GM23338 (cell line): ENCODE measurements around the gene TMEM53. TPM values are rescaled to one million over a fixed set of nuclear protein-coding genes. Genes with fewer than 3 reads are reported as not detected.

ENCODE experiments used
- ATAC-seq: fragments of 200-7000 bp; cut with Tn5 transposase; 3 replicates; pipeline ENCODE4 v1.9.1; 2020
- DNase-seq: peaks from one replicate; pipeline ENCODE4 v3.0.0-alpha.2; 2015; ENCODE audit warnings: low spot score
- H2AFZ ChIP-seq: fragments of 200-600 bp; sonication (generic); 2 replicates; pipeline ENCODE4 v1.8.0; 2016; ENCODE audit warnings: antibody characterized with exemption, mild to moderate bottlenecking, moderate library complexity
- H3F3A ChIP-seq: fragments of 200-600 bp; sonication (generic); replicated peaks from 2 replicates; pipeline ENCODE4 v1.8.0; 2017; ENCODE audit warnings: antibody characterized with exemption, mixed run types, low read depth
- H3K27ac ChIP-seq: fragments of 200-600 bp; sonication (generic); 2 replicates; pipeline ENCODE4 v1.6.1; 2016; ENCODE audit warnings: low read depth
- H3K27me3 ChIP-seq: fragments of 200-600 bp; sonication (generic); 2 replicates; pipeline ENCODE4 v1.8.0; 2016; ENCODE audit warnings: mild to moderate bottlenecking, mixed run types, moderate library complexity; ENCODE audit not compliant: insufficient read depth
- H3K36me3 ChIP-seq: fragments of 200-600 bp; sonication (generic); 2 replicates; pipeline ENCODE4 v1.8.0; 2016; ENCODE audit warnings: mild to moderate bottlenecking; ENCODE audit not compliant: insufficient read depth
- H3K4me1 ChIP-seq: fragments of 200-600 bp; sonication (generic); 2 replicates; pipeline ENCODE4 v1.8.0; 2016; ENCODE audit warnings: mild to moderate bottlenecking, moderate library complexity; ENCODE audit not compliant: insufficient read depth
- H3K4me2 ChIP-seq: fragments of 200-600 bp; sonication (generic); 2 replicates; pipeline ENCODE4 v1.7.1; 2017; ENCODE audit warnings: mixed run types
- H3K4me3 ChIP-seq: fragments of 200-600 bp; sonication (generic); 2 replicates; pipeline ENCODE4 v1.6.1; 2016; ENCODE audit warnings: mixed run types
- H3K79me2 ChIP-seq: fragments of 200-600 bp; sonication (generic); replicated peaks from 2 replicates; pipeline ENCODE4 v1.8.0; 2017; ENCODE audit warnings: mild to moderate bottlenecking; ENCODE audit not compliant: insufficient read depth
- H3K9me2 ChIP-seq: fragments of 200-600 bp; sonication (generic); 2 replicates; pipeline ENCODE4 v1.8.0; 2017; ENCODE audit not compliant: insufficient read depth
- H4K20me1 ChIP-seq: fragments of 200-600 bp; sonication (generic); replicated peaks from 2 replicates; pipeline ENCODE4 v1.8.0; 2017; ENCODE audit warnings: mild to moderate bottlenecking; ENCODE audit not compliant: insufficient read depth
- H3K27ac Mint-ChIP-seq: 2 replicates; pipeline ENCODE4 v1.8.0; 2020; ENCODE audit warnings: inconsistent platforms, mild to moderate bottlenecking, moderate library complexity, mixed read lengths
- H3K27me3 Mint-ChIP-seq: 3 replicates; pipeline ENCODE4 v1.8.0; 2022; ENCODE audit warnings: low read depth, mild to moderate bottlenecking, moderate library complexity, mixed read lengths, inconsistent platforms; ENCODE audit not compliant: insufficient read depth, poor library complexity
- H3K36me3 Mint-ChIP-seq: 3 replicates; pipeline ENCODE4 v1.8.0; 2021; ENCODE audit warnings: low read depth, mild to moderate bottlenecking, inconsistent platforms, moderate library complexity, mixed read lengths
- H3K4me1 Mint-ChIP-seq: 3 replicates; pipeline ENCODE4 v1.8.0; 2020; ENCODE audit warnings: mild to moderate bottlenecking, inconsistent platforms, mixed read lengths
- H3K4me3 Mint-ChIP-seq: 3 replicates; pipeline ENCODE4 v1.8.0; 2021; ENCODE audit warnings: moderate library complexity, mild to moderate bottlenecking, inconsistent platforms, mixed read lengths
- H3K9me3 Mint-ChIP-seq: 3 replicates; pipeline ENCODE4 v1.8.0; 2020; ENCODE audit warnings: moderate library complexity, mild to moderate bottlenecking, inconsistent platforms, mixed read lengths
- CTCF ChIP-seq, 2 experiments: fragments of 200-600 bp in 1 of 2; sonication (generic) in 1 of 2; conservative IDR thresholded peaks; 2 replicates each; pipeline versions ENCODE4 v1.5.1 to v1.6.1; 2016 to 2017; ENCODE audit warnings: antibody characterized with exemption in 2 of 2, low read depth in 2 of 2, mild to moderate bottlenecking in 2 of 2, moderate library complexity in 1 of 2
- ETS1 ChIP-seq: IDR thresholded peaks from 2 replicates; pipeline ENCODE4 v1.6.1; 2016; ENCODE audit warnings: antibody characterized with exemption
- EZH2 ChIP-seq: fragments of 200-600 bp; sonication (generic); IDR thresholded peaks from one replicate; pipeline ENCODE4 v1.8.0; 2017; ENCODE audit warnings: antibody characterized with exemption, mild to moderate bottlenecking, low read depth; ENCODE audit not compliant: unreplicated experiment
- EZH2phosphoT487 ChIP-seq: fragments of 200-600 bp; sonication (generic); IDR thresholded peaks from one replicate; pipeline ENCODE4 v1.8.1; 2018; ENCODE audit warnings: antibody characterized with exemption; ENCODE audit not compliant: unreplicated experiment
- JUNB ChIP-seq: IDR thresholded peaks from one replicate; pipeline ENCODE4 v1.6.1; 2016; ENCODE audit warnings: antibody characterized with exemption; ENCODE audit not compliant: unreplicated experiment
- NANOG ChIP-seq: IDR thresholded peaks from 2 replicates; pipeline ENCODE4 v1.6.1; 2016; ENCODE audit warnings: antibody characterized with exemption, borderline replicate concordance
- POLR2AphosphoS5 ChIP-seq: IDR thresholded peaks from 2 replicates; pipeline ENCODE4 v1.6.1; 2016; ENCODE audit warnings: antibody characterized with exemption, low read depth
- REST ChIP-seq: IDR thresholded peaks from one replicate; pipeline ENCODE4 v1.6.1; 2018; ENCODE audit warnings: antibody characterized with exemption; ENCODE audit not compliant: unreplicated experiment
- STAT1 ChIP-seq: IDR thresholded peaks from one replicate; pipeline ENCODE4 v1.6.1; 2016; ENCODE audit warnings: antibody characterized with exemption; ENCODE audit not compliant: unreplicated experiment
- ZNF114 ChIP-seq: fragments of 250-450 bp; sonication (Bioruptor Pico); IDR thresholded peaks from 2 replicates; pipeline ENCODE4 v1.5.0; 2020; ENCODE audit warnings: mild to moderate bottlenecking, moderate library complexity
- ZNF331 ChIP-seq: fragments of 250-450 bp; sonication (Bioruptor Pico); IDR thresholded peaks from 2 replicates; pipeline ENCODE4 v1.5.0; 2020; ENCODE audit warnings: low read depth, mild to moderate bottlenecking, moderate library complexity
- ZNF462 ChIP-seq: fragments of 250-450 bp; sonication (Bioruptor Pico); IDR thresholded peaks from 2 replicates; pipeline ENCODE4 v1.5.0; 2020; ENCODE audit warnings: mild to moderate bottlenecking, moderate library complexity
- polyA plus RNA-seq: library from polyadenylated mRNA; unstranded; fragments of >200 nt; fragmentation: Nextera tagmentation; extraction: Ambion mirVana; gene quantifications from 2 replicates; pipeline ENCODE4 v1.2.1, GENCODE V29; 2016
- total RNA-seq: library from RNA; depleted of rRNA; stranded (reverse); fragments of >200 nt; shearing (Covaris generic); gene quantifications from 2 replicates; pipeline ENCODE4 v1.2.3, GENCODE V29; 2014

Gene TMEM53
- total and polyA plus RNA-seq, 2 experiments from 2014 or later, result 15.4 to 20.8 TPM

- Histone ChIP-seq H4K20me1 (peaks cover 6% of the 10 kb centered on the region; the same call in 1 of the 2 replicates), H3K27me3 (no peaks in the 10 kb centered on the region), H3F3A (0 out of 2 replicates have a peak, but pooled peaks cover 2% of the 10 kb centered on the region), H3K79me2 (no peaks in the 10 kb centered on the region), H3K9me2 (no peaks in the 10 kb centered on the region), H3K27ac (no peak overlapping the region), H2AFZ (no peak overlapping the region), H3K4me1 (peaks cover 13% of the 10 kb centered on the region), H3K36me3 (no peaks in the 10 kb centered on the region; the same call in 1 of the 2 replicates), H3K4me2 (peak overlapping the region; percentile 98), H3K4me3 (peak overlapping the region; percentile 77)
- H3K36me3 Mint-ChIP-seq, result peaks cover 7% of the 10 kb centered on the region; the same call in 1 of the 3 replicates
- peak; percentile 23 for ATAC-seq
- H3K4me1 Mint-ChIP-seq, result peaks cover 25% of the 10 kb centered on the region
- no peak for DNase-seq
- no peak for TF ChIP-seq ZNF331 (CRISPR knock-in tag)
- no peak for TF ChIP-seq CTCF (conservative IDR thresholded peaks at IDR 0.05; ENCODE audit: low read depth in 2 of 2)
- TF ChIP-seq POLR2AphosphoS5, result no peak
- no peak for TF ChIP-seq ETS1
- no peak for TF ChIP-seq REST
- no peak for TF ChIP-seq STAT1
- no peak for TF ChIP-seq ZNF462 (CRISPR knock-in tag)
- no peak for TF ChIP-seq JUNB
- TF ChIP-seq NANOG, result no peak
- no peak for TF ChIP-seq ZNF114 (CRISPR knock-in tag)
- no peak for TF ChIP-seq EZH2phosphoT487
- no peak for TF ChIP-seq EZH2
- H3K27ac Mint-ChIP-seq, result no peak overlapping the region
- H3K9me3 Mint-ChIP-seq, result no peaks in the 10 kb centered on the region
- peaks cover 14% of the 10 kb centered on the region for H3K27me3 Mint-ChIP-seq
- peak overlapping the region; percentile 77 for H3K4me3 Mint-ChIP-seq
These were observed 56.6 kb downstream of the TMEM53 start for GRCh38 chr1:44617703-44618029.
